ENCODE results near the gene RNF43.

GRCh38 chr17:58375256-58375655 lies 42.1 kb downstream of the RNF43 start:
- TF ChIP-seq, protein P1, sequence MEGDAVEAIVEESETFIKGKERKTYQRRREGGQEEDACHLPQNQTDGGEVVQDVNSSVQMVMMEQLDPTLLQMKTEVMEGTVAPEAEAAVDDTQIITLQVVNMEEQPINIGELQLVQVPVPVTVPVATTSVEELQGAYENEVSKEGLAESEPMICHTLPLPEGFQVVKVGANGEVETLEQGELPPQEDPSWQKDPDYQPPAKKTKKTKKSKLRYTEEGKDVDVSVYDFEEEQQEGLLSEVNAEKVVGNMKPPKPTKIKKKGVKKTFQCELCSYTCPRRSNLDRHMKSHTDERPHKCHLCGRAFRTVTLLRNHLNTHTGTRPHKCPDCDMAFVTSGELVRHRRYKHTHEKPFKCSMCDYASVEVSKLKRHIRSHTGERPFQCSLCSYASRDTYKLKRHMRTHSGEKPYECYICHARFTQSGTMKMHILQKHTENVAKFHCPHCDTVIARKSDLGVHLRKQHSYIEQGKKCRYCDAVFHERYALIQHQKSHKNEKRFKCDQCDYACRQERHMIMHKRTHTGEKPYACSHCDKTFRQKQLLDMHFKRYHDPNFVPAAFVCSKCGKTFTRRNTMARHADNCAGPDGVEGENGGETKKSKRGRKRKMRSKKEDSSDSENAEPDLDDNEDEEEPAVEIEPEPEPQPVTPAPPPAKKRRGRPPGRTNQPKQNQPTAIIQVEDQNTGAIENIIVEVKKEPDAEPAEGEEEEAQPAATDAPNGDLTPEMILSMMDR (IDR thresholded peaks at IDR 0.05) = no peak
- no peak for TF ChIP-seq EZH2 (IDR thresholded peaks at IDR 0.05)
- TF ChIP-seq EZH2phosphoT487 (IDR thresholded peaks at IDR 0.05) = no peak

Measured in neural progenitor cell (in vitro differentiated cells).